HG02970 (cell line): ENCODE data around the gene GPR42.
"Not testable (repeated sequence)": the region's sequence is repeated elsewhere in the genome, so short reads cannot be mapped to it uniquely, and the experiment has no call there.

Experiments used
- ATAC-seq: cut with Tn5 transposase; IDR thresholded peaks from one replicate; pipeline ENCODE4 v1.9.1; 2021; ENCODE audit warnings: mild to moderate bottlenecking, moderate library complexity, moderate number of reproducible peaks; ENCODE audit not compliant: unreplicated experiment, low FRiP score

Gene GPR42

GRCh38 chr19:35362261-35363000, 8.4 kb upstream of the GPR42 start:
- ATAC-seq = no peak

GRCh38 chr19:35363001-35363590, 7.8 kb upstream of the GPR42 start:
- ATAC-seq = no peak

- no peak for ATAC-seq
Observed at GRCh38 chr19:35363711-35364425, 7.0 kb upstream of the GPR42 start.

GRCh38 chr19:35365303-35365702, 5.6 kb upstream of the GPR42 start:
- no peak for ATAC-seq

DNA sequence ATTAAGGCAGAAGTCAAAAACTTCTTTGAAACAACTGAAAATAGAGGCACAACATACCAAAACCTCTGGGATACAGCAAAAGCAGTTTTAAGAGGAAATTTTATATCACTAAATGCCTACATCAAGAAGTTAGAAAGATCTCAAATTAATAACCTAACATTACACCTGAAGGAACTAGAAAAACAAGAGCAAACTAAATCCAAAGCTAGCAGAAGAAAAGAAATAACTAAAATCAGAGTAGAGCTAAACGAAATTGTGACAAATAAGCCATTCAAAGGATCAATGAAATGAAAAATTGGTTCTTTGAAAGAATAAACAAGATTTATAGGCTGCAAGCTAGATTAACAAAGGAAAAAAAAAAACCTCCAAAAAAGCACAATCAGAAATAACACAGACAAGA, 2.5 kb upstream of the GPR42 start:
- ATAC-seq = no peak

DNA sequence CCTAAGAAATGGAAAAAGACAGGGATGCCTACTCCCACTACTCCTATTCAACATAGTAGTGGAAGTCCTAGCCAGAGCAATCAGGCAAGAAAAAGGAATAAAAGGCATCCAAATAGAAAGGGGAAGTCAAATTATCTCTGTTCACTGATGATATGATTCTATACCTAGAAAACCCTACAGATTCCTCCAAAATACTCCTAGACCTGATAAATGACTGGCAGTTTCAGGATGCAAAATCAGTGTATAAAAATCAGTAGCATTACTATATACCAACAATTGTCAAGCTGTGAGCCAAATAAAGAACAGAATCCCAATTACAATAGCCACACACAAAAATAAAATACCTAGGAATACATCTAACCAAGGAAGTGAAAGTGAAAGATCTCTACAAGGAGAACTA, 1.3 kb upstream of the GPR42 start:
- no peak for ATAC-seq

- ATAC-seq = no peak
Observed at GRCh38 chr19:35373492-35373891, 2.6 kb downstream of the GPR42 start.

- not testable (repeated sequence) for ATAC-seq
Observed at GRCh38 chr19:35374031-35374430, 3.2 kb downstream of the GPR42 start.

GRCh38 chr19:35375505-35376307, 4.8 kb downstream of the GPR42 start:
- ATAC-seq = no peak

GRCh38 chr19:35377656-35378055, 6.8 kb downstream of the GPR42 start:
- no peak for ATAC-seq

- no peak for ATAC-seq
Observed at GRCh38 chr19:35378356-35378755, 7.5 kb downstream of the GPR42 start.

- ATAC-seq = not testable (repeated sequence)
Observed at GRCh38 chr19:35379545-35379944, 8.7 kb downstream of the GPR42 start.

- ATAC-seq = no peak
Observed at GRCh38 chr19:35379992-35380391, 9.1 kb downstream of the GPR42 start.

GRCh38 chr19:35380450-35381124, 9.7 kb downstream of the GPR42 start:
- no peak for ATAC-seq

GRCh38 chr19:35381318-35381717, 10.4 kb downstream of the GPR42 start:
- ATAC-seq = no peak

DNA sequence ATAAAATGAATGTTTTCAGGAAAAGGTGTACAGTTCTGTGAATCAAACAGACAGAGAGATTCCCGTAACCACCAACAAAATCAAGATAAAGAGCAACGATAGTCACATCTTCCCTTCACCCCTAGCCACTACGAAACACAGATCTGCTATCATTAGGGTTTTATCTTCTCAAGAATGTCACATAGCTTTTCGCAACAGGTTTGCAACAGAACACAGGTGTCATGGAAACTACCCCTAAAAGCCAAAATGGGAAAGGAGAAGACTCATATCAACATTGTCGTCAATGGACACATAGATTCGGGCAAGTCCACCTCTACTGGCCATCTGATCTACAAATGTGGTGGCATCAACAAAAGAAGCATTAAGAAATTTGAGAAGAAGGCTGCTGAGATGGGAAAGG, 11.1 kb downstream of the GPR42 start:
- ATAC-seq = no peak

DNA sequence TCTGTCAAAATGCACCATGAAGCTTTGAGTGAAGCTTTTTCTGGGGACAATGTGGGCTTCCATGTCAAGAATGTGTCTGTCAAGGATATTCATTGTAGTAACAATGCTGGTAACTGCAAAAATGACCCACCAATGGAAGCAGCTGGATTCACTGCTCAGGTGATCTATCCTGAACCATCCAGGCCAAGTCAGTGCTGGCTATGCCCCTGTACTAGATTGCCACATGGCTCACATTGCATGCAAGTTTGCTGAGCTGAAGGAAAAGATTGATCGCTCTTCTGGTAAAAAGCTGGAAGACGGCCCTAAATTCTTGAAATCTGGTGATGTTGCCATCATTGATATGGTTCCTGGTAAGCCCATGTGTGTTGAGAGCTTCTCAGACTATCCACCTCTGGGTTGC, 12.7 kb downstream of the GPR42 start:
- ATAC-seq = no peak

GRCh38 chr19:35388277-35389054, 17.6 kb downstream of the GPR42 start:
- ATAC-seq = no peak

- ATAC-seq = no peak
Observed at GRCh38 chr19:35389192-35389861, 18.5 kb downstream of the GPR42 start.
